Midbrain (tissue), 1 donor: ENCODE results near the gene FAM111A.

Source experiments
- DNase-seq: peaks from one replicate; lab custom pipeline; 2025; lab: John Stamatoyannopoulos, UW

The FAM111A gene

DNA sequence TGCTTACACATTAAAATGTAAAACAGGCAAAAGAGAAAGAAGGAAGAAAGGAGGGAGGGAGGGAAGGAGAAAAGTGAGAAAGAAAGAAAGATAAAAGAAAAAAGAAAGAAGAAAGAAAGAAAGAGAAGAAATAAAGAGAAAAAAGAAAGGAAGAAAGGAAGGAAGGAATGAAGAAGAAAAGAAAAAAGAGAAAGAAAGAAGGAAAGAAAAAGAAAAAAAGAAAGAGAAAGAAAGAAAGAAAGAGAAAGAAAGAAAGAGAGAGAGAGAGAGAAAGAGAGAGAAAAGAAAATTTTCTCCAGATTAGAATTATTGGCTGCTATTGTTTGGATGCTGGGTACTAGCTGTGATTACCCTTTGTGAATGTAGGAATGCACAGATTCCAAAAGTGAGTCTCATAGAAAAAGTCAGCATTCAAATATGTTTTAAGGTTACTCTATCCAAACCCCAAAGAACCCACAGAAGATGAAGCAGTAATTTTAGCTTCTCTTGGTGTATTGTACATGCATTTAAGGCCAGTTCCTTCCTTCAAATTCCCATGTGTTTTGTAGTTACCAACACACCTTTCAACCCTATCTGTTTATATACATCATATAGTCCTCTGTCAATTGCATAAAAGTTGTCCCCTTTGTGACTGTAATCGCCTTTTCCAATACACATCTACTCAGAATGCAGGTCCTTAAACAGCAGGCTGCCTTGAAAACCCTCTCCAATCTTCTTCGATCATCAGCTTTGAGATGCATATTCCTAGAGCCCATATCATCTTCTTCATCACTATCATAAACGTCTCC is 789 bp upstream of the FAM111A start:
- no peak for DNase-seq

- DNase-seq = no peak
Observed at GRCh38 chr11:59144096-59144495, 1.4 kb downstream of the FAM111A start.

DNA sequence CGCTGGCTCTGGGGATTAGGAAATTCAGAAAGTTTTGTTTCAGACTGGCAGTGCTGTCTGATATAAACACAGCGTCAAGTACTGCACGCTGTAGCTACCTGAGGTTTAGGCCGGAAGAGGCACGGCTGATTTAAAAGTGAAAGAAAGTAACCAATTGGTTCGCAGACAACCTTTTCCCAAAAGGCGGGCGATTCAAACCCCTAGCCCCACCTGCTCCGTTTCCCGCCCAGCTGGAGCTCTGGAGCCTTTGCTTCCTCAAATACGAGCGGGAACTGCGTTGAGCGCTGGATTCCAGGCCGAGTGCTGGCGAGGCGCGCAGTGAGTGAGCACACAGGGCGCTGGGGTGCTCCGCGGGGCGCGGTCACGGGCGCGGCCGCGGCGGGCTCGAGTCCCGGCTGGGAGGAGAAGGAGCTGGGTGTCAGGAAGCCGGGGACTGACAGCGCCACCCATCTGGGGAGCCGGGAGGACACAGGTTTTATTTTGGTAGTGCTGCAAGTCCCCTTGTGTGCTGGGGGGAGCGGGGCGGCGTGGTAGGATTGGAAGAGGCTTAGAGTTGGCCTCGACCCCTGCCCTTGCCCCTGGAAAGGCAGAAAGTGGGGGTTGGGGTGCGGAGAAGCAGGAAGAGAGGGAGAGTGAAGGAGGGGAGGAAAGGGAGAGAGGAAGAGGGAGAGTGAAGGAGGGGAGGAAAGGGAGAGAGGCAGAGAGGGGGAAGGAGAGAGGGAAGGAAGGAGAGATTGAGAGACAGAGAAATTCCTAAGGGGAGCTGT is 2.1 kb downstream of the FAM111A start:
- DNase-seq = peak; percentile 78

- DNase-seq = no peak
Observed at GRCh38 chr11:59145534-59145933, 2.9 kb downstream of the FAM111A start.

GRCh38 chr11:59151761-59152160 is 9.1 kb downstream of the FAM111A start:
- DNase-seq = no peak

- no peak for DNase-seq
Observed at GRCh38 chr11:59152312-59152951, 9.8 kb downstream of the FAM111A start.

DNA sequence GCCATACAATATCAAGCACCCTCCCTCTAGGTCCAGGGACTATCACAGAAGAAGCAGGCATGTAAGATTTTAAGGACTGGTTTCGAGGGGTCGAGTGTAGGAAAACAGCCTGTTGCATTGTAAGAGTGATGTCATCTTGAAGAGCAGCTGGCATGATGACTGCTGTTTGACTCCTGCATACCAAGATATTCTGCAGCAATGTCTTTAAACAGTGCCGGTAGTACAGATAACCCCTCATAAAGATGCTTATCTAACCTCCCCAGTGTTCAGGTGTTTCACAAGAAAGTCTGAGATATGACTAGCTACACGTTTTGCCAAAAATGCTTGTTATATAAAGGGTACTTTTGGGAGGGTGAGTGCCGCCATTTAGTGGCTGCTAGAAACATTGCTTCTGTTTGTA is 12.0 kb downstream of the FAM111A start:
- DNase-seq = no peak

GRCh38 chr11:59157433-59157832 is 14.8 kb downstream of the FAM111A start:
- DNase-seq = no peak

GRCh38 chr11:59158206-59159068 is 15.8 kb downstream of the FAM111A start:
- DNase-seq = peak; percentile 74

DNA sequence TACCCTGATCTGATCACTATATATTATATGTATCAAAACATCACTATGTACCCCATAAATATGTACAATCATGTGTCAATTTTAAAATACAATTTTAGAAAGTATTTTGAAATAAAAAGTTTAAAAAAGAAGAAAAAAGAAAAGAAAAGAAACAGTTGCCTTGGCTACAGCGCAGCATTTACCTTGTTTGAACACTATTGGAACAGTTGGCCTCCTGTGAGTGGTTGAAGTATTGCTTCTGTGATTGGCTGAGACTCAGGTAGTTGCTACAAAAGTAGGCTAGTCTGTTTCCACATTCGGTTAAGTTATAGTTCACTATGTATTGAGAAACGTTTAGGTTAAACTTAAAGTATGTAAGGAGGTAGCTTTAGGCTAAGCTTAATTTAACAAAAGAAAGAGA is 21.4 kb downstream of the FAM111A start:
- no peak for DNase-seq

DNA sequence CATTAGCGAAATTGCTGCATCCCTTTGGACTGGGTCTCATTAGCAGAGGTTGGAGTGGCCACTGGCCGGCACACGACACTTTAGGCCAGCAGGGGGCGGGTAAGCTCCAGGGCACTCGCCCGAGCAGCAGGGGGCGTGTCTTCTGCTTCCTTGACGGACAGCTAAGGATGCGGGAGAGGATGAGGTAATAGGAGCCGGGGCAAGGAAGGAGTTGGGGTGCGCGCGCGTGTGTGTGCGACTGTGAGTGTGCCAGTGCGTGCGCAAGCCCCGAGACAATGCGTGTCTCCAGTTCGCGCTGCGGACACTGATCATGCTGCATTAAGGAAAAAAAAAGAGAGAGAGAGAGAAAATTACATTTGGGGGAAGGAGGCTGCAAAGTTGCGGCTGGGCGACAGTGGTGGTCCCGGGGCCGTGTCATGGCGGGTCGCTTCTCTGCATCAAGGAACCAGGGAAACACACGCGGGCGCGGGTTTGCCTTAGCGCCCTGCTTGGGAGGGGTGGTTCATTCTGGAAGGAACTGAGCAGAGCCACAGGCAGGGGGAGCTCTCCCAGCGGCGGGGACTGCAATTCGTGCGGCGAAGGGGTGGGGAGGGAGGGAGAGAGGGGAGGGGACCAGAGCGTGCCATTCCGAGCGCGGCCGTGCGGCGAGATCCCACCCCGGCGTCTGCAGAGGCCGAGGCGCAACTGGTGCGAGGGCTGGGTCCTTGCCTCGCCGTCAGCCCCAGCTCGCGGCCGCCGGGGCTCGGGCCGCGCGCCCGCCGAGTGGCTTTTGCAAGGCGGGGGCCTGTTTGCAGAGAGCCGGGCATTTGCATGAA is 29.1 kb downstream of the FAM111A start, which contains the start of gene DTX4:
Gene DTX4 (plus strand): TSS at position 625 of the 815 bp plus-strand sequence. CDS start 464 bp downstream, outside the sequence.
- DNase-seq = peak; percentile 90

GRCh38 chr11:59172345-59173079 is 29.9 kb downstream of the FAM111A start:
- DNase-seq = no peak

DNA sequence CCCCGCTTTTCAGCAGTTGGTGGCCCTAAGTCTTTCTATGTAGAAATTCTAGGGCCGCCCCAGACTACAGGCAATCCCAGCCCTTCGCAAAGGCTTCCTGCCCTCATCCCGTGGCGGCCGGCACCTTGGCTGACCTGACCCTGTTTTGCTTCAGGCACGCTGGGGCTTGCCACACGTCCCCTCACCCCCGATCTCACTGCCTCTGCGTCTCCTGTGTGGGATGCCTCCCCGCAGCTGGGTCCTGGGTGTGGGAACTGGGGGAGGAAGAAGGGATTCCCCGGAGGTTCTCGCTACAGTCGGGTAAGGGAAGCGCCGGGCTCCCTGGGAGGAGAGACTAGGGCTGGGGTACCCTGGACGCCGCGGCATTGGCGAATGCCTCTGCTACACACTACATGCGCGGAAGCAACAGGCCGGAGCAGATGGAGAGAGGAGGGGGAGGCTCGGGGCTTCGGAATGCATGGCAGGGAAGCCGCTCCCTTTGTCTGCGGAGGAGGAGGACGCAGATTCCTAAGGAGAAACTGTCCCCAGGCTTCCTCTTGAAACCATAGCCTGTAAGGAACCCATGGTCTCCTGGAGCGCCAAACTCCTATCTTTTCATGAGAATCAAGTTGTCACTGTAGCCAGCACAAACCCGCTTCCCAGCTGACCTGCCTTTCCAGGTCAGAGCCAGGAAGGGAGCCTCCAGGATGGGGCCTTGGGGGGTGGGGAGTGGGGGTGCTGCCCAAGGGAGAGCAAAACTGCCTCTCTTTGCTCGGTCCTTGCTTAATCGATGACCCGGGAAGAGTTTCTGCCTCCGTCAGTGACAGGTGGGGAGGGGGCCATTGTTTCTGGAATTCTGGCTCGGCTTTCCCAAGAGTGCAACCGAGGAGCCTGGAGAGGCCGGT is 30.7 kb downstream of the FAM111A start:
- DNase-seq = peak; percentile 32

GRCh38 chr11:59173964-59174663 is 31.5 kb downstream of the FAM111A start:
- DNase-seq = no peak

DNA sequence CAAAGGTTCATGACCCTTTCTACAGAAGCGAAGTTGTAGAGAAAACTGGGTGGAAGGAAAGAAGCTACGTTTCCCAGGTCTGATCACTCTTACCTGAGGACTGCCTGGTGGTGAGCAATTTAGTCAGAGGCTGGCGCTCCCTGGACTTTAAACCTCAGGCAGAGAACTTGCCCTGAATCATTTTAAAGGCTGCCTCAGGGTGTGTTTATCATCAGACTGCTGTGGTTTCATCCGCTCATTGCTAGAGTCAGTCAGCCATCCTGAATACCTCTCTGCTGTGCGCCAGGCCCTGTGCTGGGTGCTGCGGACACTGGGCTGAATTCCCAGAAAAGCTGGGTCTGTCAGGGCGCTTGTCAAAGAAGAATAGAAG is 32.0 kb downstream of the FAM111A start:
- DNase-seq = no peak

DNA sequence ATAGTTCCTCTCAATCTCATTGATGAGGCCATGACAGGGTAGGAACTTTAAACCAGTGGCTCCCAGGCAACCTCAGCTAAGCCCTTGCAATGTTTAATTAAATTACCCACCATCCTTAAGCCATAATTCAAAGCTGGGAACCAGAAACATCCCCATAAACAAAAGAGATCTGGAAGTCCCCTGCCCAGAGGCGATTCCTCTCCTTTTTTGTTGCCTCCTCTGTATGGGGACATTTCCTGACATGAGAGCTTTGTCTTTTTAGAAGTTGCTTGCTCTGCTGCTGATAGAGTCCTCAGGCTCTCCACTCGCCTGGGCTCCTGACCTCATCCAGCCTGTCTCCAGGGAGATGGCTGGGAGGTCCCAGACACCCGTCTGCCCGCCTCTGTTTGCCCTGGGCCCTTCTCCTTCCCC is 32.4 kb downstream of the FAM111A start:
- DNase-seq = peak; percentile 32

DNA sequence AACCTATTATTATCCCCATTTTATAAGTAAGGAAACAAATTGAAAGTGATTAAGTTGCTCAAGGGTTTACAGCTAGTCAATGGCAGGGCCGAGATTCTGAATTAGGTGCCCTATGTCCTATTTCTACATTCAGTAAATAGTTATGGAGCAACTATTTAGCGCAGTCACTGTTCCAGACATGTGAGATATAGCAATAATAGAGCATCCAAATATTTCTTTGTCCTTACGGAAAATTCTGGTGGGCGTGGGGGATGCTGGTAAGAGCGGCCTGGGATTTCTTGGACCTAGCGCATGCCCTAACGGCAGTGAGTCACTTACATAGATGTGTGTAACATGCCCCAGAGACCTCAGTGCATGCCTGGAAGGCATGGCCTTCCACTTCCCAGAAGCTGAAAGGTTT is 33.7 kb downstream of the FAM111A start:
- no peak for DNase-seq

- no peak for DNase-seq
Observed at GRCh38 chr11:59178402-59178801, 35.7 kb downstream of the FAM111A start.

DNA sequence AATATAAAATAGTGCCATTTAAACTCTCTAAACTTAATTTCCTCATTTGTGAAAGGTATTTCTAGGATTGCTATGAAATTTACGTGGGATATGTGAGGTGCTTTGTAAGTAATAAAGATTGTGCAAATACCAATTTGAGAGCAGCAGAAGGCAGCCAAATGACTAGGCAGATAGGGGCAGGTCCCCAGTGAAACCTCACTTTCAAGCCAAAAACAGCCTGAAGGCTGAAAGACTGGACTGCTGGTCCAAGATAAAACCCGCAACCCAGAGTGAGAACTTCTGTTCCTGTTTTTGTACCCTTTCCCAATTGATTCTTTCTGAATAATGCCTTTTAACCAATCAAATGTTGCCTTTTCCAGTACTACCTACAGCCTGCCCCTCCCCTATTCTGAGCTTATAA is 36.5 kb downstream of the FAM111A start:
- no peak for DNase-seq
